Measurements from ENCODE around the gene OR10J5.

DNA sequence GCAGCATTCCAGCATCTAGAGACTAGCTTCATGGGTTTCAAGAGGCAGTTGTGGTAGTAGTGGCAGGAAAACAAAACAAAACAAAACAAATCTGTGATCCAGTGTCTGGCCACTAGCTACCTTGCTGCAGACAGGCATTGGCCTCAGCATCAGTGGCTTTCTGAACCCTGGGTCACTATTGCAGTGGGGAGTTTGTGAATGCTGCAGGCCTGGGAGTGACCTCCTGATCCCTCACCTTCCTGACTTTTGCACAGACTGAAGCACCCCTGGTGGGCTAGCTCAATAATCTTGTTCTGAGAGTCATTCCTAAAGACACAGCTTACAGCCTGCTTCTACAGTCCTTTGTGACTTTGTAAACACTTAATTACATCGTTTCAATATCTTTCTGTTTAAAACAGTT, 26.9 kb upstream of the OR10J5 start:
- TF ChIP-seq KLF16 (tag by site-specific recombination; IDR thresholded peaks at IDR 0.05) (no peak), ZBTB6 (tag by site-specific recombination; IDR thresholded peaks at IDR 0.05) (no peak), ZNF747 (tag by site-specific recombination; IDR thresholded peaks at IDR 0.05) (no peak), ZNF292 (tag by site-specific recombination; IDR thresholded peaks at IDR 0.05; ENCODE audit: borderline replicate concordance, low read depth) (no peak), ZNF561 (tag by site-specific recombination; IDR thresholded peaks at IDR 0.05; ENCODE audit: borderline replicate concordance) (no peak), ZNF221 (tag by site-specific recombination; IDR thresholded peaks at IDR 0.05; ENCODE audit: borderline replicate concordance) (no peak), YY1 (tag by site-specific recombination; IDR thresholded peaks at IDR 0.05) (no peak), SP3 (tag by site-specific recombination; IDR thresholded peaks at IDR 0.05) (no peak), ZNF18 (tag by site-specific recombination; IDR thresholded peaks at IDR 0.05) (no peak)
- TF ChIP-seq, protein P1, sequence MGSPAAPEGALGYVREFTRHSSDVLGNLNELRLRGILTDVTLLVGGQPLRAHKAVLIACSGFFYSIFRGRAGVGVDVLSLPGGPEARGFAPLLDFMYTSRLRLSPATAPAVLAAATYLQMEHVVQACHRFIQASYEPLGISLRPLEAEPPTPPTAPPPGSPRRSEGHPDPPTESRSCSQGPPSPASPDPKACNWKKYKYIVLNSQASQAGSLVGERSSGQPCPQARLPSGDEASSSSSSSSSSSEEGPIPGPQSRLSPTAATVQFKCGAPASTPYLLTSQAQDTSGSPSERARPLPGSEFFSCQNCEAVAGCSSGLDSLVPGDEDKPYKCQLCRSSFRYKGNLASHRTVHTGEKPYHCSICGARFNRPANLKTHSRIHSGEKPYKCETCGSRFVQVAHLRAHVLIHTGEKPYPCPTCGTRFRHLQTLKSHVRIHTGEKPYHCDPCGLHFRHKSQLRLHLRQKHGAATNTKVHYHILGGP (tag by site-specific recombination; IDR thresholded peaks at IDR 0.05): no peak
